Measurements from ENCODE around the gene CDC45.
A peak's percentile ranks its signal among the peaks of the same experiment; 100 is the strongest.

CDC45 gene

GRCh38 chr22:19533857-19534256, 54.1 kb downstream of the CDC45 start:
- Histone ChIP-seq H3F3A (ENCODE audit: low read depth) (peaks cover 12% of the 10 kb centered on the region), H3K9me3 (ENCODE audit: insufficient read depth, low read depth, low read length) (no peaks in the 10 kb centered on the region), H2AFZ (ENCODE audit: low read length) (no peak overlapping the region), H4K20me1 (ENCODE audit: insufficient read depth, low read length, poor library complexity, severe bottlenecking) (no peaks in the 10 kb centered on the region), H3K79me2 (ENCODE audit: insufficient read depth, low read length) (no peaks in the 10 kb centered on the region), H3K4me3 (ENCODE audit: low read length, poor library complexity, severe bottlenecking) (peak overlapping the region; percentile 38), H3K36me3 (ENCODE audit: insufficient read depth, low read length) (no peaks in the 10 kb centered on the region), H3K9me2 (replicated peaks; ENCODE audit: low read depth, low read length) (no peaks in the 10 kb centered on the region), H3K4me2 (ENCODE audit: low read depth, low read length, poor library complexity, severe bottlenecking) (peak overlapping the region; percentile 59), H3K9ac (ENCODE audit: low read depth, low read length, poor library complexity, severe bottlenecking) (peak overlapping the region; percentile 62), H3K4me1 (ENCODE audit: insufficient read depth, low read length, poor library complexity, severe bottlenecking) (peaks cover 48% of the 10 kb centered on the region), H3K27me3 (ENCODE audit: insufficient read depth, low read length, poor library complexity, severe bottlenecking) (no peaks in the 10 kb centered on the region)
- no peak for TF ChIP-seq CTCF (conservative IDR thresholded peaks at IDR 0.05; ENCODE audit: low read length)
- no peak for TF ChIP-seq EZH2phosphoT487 (IDR thresholded peaks at IDR 0.05; ENCODE audit: borderline replicate concordance)

- Histone ChIP-seq H3K27me3 (ENCODE audit: insufficient read depth, low read length, poor library complexity, severe bottlenecking) (no peaks in the 10 kb centered on the region), H3K4me2 (ENCODE audit: low read depth, low read length, poor library complexity, severe bottlenecking) (peak overlapping the region; percentile 59), H3K9me2 (replicated peaks; ENCODE audit: low read depth, low read length) (no peaks in the 10 kb centered on the region), H3K79me2 (ENCODE audit: insufficient read depth, low read length) (no peaks in the 10 kb centered on the region), H3F3A (ENCODE audit: low read depth) (peaks cover 12% of the 10 kb centered on the region), H3K4me1 (ENCODE audit: insufficient read depth, low read length, poor library complexity, severe bottlenecking) (peaks cover 49% of the 10 kb centered on the region), H3K36me3 (ENCODE audit: insufficient read depth, low read length) (no peaks in the 10 kb centered on the region), H2AFZ (ENCODE audit: low read length) (no peak overlapping the region), H3K4me3 (ENCODE audit: low read length, poor library complexity, severe bottlenecking) (peak overlapping the region; percentile 53), H3K9ac (ENCODE audit: low read depth, low read length, poor library complexity, severe bottlenecking) (peak overlapping the region; percentile 64), H3K9me3 (ENCODE audit: insufficient read depth, low read depth, low read length) (no peaks in the 10 kb centered on the region), H4K20me1 (ENCODE audit: insufficient read depth, low read length, poor library complexity, severe bottlenecking) (no peaks in the 10 kb centered on the region)
- TF ChIP-seq EZH2phosphoT487 (IDR thresholded peaks at IDR 0.05; ENCODE audit: borderline replicate concordance) (no peak), CTCF (conservative IDR thresholded peaks at IDR 0.05; ENCODE audit: low read length) (no peak)
These were observed 55.3 kb downstream of the CDC45 start for GRCh38 chr22:19535001-19535400.

GRCh38 chr22:19536564-19536963, 56.8 kb downstream of the CDC45 start:
- H3K9me2 ChIP-seq (replicated peaks; ENCODE audit: low read depth, low read length), result no peaks in the 10 kb centered on the region
- peaks cover 12% of the 10 kb centered on the region for H3F3A ChIP-seq (ENCODE audit: low read depth)
- no peaks in the 10 kb centered on the region for H3K79me2 ChIP-seq (ENCODE audit: insufficient read depth, low read length)
- no peak overlapping the region for H2AFZ ChIP-seq (ENCODE audit: low read length)
- H3K36me3 ChIP-seq (ENCODE audit: insufficient read depth, low read length), result no peaks in the 10 kb centered on the region
- no peak overlapping the region for H3K9ac ChIP-seq (ENCODE audit: low read depth, low read length, poor library complexity, severe bottlenecking)
- no peaks in the 10 kb centered on the region for H3K27me3 ChIP-seq (ENCODE audit: insufficient read depth, low read length, poor library complexity, severe bottlenecking)
- no peak overlapping the region for H3K4me3 ChIP-seq (ENCODE audit: low read length, poor library complexity, severe bottlenecking)
- TF ChIP-seq CTCF (conservative IDR thresholded peaks at IDR 0.05; ENCODE audit: low read length) (no peak), EZH2phosphoT487 (IDR thresholded peaks at IDR 0.05; ENCODE audit: borderline replicate concordance) (no peak)
- H4K20me1 ChIP-seq (ENCODE audit: insufficient read depth, low read length, poor library complexity, severe bottlenecking), result no peaks in the 10 kb centered on the region
- H3K9me3 ChIP-seq (ENCODE audit: insufficient read depth, low read depth, low read length), result no peaks in the 10 kb centered on the region
- peaks cover 49% of the 10 kb centered on the region for H3K4me1 ChIP-seq (ENCODE audit: insufficient read depth, low read length, poor library complexity, severe bottlenecking)
- H3K4me2 ChIP-seq (ENCODE audit: low read depth, low read length, poor library complexity, severe bottlenecking), result no peak overlapping the region
